ENCODE results near the gene EDARADD. TPM values are rescaled to one million over a fixed set of nuclear protein-coding genes. Genes with fewer than 3 reads are reported as not detected.

EDARADD gene
- total RNA-seq, 1 experiment from 2014 or later = 35.4 TPM

- Histone ChIP-seq H3K27ac (ENCODE audit: low read length) (no peak overlapping the region), H3K27me3 (ENCODE audit: control insufficient read depth, insufficient read depth, low read length) (no peaks in the 10 kb centered on the region), H3K4me1 (ENCODE audit: control insufficient read depth, insufficient read depth, low read length) (no peaks in the 10 kb centered on the region), H3K9me3 (ENCODE audit: control insufficient read depth, insufficient read depth, low read depth, low read length) (0 out of 2 replicates have a peak, but pooled peaks cover 7% of the 10 kb centered on the region), H3K4me3 (ENCODE audit: low read depth in 2 of 2, low read length in 2 of 2) (no peak overlapping the region), H3K36me3 (ENCODE audit: control insufficient read depth, insufficient read depth, low read length) (no peaks in the 10 kb centered on the region)
- DNase-seq (ENCODE audit: low read depth, low spot score) = no peak
- ChIA-PET POLR2A (no interaction called here), CTCF (interaction anchor here (0.6 to 0.7 kb wide), 2 partner anchors 25 to 36 kb away, joined by 10 to 14 read pairs; no protein-coding TSS in a partner anchor)
- intact Hi-C loops (cut with micrococcal nuclease; ENCODE audit: unreplicated experiment) (no loop called here), in situ Hi-C loops (cut with HindIII; ENCODE audit: low pct_unique_long_range_greater_than_20kb, low sequenced_read_pairs) (no loop called here)
- no TSS peak for BruUV-seq (replicated peaks)
- TF ChIP-seq POLR2AphosphoS5 (IDR thresholded peaks at IDR 0.05; ENCODE audit: low read depth, low read length) = no peak
- TF ChIP-seq SIN3A (IDR thresholded peaks at IDR 0.05; ENCODE audit: borderline replicate concordance, insufficient read depth, low read depth, low read length) = no peak
- TF ChIP-seq CTCF (IDR thresholded peaks at IDR 0.05) = no peak
- no peak for TF ChIP-seq TCF7L2 (IDR thresholded peaks at IDR 0.05; ENCODE audit: low read depth, low read length)
- TF ChIP-seq, protein P1, sequence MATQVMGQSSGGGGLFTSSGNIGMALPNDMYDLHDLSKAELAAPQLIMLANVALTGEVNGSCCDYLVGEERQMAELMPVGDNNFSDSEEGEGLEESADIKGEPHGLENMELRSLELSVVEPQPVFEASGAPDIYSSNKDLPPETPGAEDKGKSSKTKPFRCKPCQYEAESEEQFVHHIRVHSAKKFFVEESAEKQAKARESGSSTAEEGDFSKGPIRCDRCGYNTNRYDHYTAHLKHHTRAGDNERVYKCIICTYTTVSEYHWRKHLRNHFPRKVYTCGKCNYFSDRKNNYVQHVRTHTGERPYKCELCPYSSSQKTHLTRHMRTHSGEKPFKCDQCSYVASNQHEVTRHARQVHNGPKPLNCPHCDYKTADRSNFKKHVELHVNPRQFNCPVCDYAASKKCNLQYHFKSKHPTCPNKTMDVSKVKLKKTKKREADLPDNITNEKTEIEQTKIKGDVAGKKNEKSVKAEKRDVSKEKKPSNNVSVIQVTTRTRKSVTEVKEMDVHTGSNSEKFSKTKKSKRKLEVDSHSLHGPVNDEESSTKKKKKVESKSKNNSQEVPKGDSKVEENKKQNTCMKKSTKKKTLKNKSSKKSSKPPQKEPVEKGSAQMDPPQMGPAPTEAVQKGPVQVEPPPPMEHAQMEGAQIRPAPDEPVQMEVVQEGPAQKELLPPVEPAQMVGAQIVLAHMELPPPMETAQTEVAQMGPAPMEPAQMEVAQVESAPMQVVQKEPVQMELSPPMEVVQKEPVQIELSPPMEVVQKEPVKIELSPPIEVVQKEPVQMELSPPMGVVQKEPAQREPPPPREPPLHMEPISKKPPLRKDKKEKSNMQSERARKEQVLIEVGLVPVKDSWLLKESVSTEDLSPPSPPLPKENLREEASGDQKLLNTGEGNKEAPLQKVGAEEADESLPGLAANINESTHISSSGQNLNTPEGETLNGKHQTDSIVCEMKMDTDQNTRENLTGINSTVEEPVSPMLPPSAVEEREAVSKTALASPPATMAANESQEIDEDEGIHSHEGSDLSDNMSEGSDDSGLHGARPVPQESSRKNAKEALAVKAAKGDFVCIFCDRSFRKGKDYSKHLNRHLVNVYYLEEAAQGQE (IDR thresholded peaks at IDR 0.05; ENCODE audit: insufficient read depth in 1 of 2, low read depth in 2 of 2, low read length in 1 of 2) = no peak
- no peak for ATAC-seq
Observed at GRCh38 chr1:236381565-236382158, 12.4 kb upstream of the EDARADD start.

DNA sequence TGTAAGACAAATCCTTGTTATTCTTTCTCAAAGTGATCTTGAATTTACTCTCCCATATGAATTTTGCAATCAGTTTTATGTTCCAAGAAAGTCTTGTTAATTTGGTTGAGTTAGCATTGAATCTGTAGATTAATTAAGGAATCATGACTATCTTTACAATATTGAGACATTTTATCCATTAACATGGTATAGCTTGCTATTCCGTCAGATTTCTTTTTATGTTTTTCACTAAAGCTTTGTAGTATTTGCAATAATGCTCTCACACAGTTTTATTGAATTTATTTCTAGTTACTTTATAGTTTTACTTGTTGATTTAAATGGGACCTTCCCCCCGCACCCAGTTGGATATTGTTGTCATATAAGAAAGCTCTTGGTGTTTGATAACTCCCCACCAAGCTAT, 5.8 kb upstream of the EDARADD start:
- no peaks in the 10 kb centered on the region for H3K9me3 ChIP-seq (ENCODE audit: control insufficient read depth, insufficient read depth, low read depth, low read length)
- H3K27ac ChIP-seq (ENCODE audit: low read length) = peak overlapping the region; percentile 13; the same call in 1 of the 2 replicates
- DNase-seq (ENCODE audit: low read depth, low spot score) (no peak), ATAC-seq (no peak)
- H3K4me1 ChIP-seq (ENCODE audit: control insufficient read depth, insufficient read depth, low read length) = peaks cover 23% of the 10 kb centered on the region
- no peaks in the 10 kb centered on the region for H3K27me3 ChIP-seq (ENCODE audit: control insufficient read depth, insufficient read depth, low read length)
- H3K4me3 ChIP-seq (ENCODE audit: low read depth in 2 of 2, low read length in 2 of 2) = no peak overlapping the region
- intact Hi-C loops (cut with micrococcal nuclease; ENCODE audit: unreplicated experiment) (no loop called here), in situ Hi-C loops (cut with HindIII; ENCODE audit: low pct_unique_long_range_greater_than_20kb, low sequenced_read_pairs) (no loop called here)
- ChIA-PET POLR2A (interaction anchor here (0.6 kb wide), 1 partner anchor 17 kb away, joined by 10 read pairs; no protein-coding TSS in a partner anchor), CTCF (no interaction called here)
- H3K36me3 ChIP-seq (ENCODE audit: control insufficient read depth, insufficient read depth, low read length) = no peaks in the 10 kb centered on the region
- TF ChIP-seq TCF7L2 (IDR thresholded peaks at IDR 0.05; ENCODE audit: low read depth, low read length) (no peak), POLR2AphosphoS5 (IDR thresholded peaks at IDR 0.05; ENCODE audit: low read depth, low read length) (no peak), SIN3A (IDR thresholded peaks at IDR 0.05; ENCODE audit: borderline replicate concordance, insufficient read depth, low read depth, low read length) (no peak), CTCF (IDR thresholded peaks at IDR 0.05) (no peak)
- TF ChIP-seq, protein P1 (IDR thresholded peaks at IDR 0.05; ENCODE audit: insufficient read depth in 1 of 2, low read depth in 2 of 2, low read length in 1 of 2) = no peak
- BruUV-seq (replicated peaks) = no TSS peak
